HG02571 (cell line): ENCODE results near the gene SP9.

Experiments
- ATAC-seq: cut with Tn5 transposase; IDR thresholded peaks from one replicate; pipeline ENCODE4 v1.9.1; 2021; ENCODE audit warnings: mild to moderate bottlenecking, moderate library complexity; ENCODE audit not compliant: unreplicated experiment

Gene SP9

DNA sequence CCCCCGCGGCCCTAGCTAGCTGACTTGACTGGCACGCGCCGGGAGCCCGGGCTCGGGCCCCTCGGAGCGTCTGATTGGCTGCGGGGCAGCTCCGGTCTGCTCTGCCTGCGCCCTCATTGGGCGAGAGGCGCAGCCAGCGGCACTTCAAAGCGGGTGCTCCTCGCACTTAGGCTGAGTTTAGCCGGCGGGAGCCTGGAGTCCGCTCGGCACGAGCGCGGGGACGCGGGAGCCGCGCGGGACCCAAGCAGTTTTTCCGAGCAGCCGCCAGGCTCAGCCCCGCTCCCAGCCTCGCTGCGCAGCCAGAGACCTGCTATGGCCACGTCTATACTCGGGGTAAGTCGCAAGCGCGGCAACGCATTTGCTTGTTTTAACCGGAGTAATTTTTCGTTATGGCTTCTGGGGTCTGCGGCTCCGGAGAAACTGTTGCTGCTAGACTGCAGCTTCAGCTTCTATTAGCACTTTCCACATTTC lies at the start of gene SP9:
Gene SP9 (plus strand): TSS at position 174 of the 471 bp plus-strand sequence. CDS start 139 bp downstream, at position 313.
- ATAC-seq = no peak

DNA sequence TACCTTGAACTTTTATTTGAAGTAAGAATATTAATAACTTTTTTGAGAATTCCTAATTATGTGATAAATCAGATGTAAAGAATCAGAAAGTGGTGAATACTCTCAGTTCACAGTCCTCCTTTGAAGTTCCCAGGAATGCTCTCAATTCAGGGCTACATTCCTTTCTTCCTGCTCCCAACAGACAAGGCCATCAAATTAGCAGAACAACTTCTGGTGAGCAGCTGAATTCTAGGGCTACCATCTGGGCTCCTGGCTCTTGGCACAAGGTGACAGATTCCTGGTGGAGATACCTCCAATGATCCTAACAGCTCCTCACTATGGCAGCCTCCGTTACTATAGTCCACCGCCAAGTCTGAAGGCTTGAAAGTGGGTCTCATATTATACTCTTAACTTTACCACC lies 48.6 kb upstream of the SP9 start:
- no peak for ATAC-seq

DNA sequence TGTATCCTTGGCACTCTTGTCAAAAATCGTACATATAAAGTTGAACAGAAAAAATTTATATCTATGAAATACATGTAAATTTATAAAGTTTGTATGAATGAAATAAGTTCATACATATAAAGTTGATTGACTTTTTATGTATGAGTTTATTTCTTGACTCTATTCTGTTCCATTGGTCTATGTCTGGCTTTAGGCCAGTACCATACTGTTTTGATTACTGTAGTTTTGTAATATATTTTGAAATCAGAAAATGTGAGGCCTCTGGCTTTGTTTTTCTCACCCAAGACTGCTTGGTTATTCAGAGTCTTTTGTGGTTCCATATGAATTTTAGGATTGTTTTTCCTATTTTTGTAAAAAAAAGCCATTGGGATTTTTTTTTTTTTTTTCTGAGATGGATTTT lies 41.8 kb upstream of the SP9 start:
- no peak for ATAC-seq

DNA sequence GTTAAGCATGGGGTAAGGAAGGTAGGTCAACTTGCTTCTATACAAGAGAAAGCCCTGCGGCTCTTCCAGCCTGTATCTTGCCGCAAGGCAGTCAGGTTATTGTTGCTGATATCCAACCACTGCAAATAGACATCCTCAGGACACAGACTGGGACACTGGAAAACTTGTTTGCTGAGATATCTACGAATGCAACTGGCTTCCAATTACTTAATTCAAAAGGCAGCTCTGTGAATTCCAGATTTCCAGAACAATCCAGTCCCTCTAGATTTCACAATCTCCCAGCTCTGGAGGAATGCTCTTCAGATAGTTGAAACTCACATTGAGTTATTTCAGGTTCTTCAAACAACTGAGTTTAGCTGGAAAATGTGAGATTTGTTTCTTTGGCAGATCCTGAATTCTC lies 34.6 kb upstream of the SP9 start:
- ATAC-seq = no peak

DNA sequence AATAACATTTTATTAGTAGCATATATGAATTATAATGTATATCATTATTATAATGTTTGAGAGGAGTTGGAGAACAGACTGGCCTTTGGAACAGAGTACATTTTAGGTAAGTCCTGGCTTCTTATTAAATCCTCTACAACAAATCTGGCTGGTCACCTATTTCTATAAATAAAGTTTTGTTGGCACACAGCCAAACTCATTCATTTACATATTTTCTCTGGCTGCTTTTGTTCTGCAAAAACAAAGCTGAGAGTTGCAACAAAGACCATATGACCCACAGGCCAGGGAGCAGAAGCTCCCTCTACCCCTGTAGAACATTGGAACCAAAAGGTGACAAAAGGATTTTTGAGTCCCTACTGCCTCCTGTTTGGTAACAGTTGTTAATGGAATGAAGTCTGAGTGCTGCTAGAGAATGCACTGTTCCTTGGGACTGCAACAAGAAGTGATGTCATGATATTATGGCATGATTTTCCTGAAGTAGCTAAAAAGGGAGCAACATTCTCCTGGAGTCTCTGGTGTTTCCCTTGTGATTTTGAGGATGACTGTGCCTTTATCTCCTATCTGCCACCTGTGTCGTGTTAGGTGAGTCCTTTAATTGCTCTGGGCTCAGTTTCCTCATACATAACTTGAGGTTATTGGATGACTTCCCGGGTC lies 22.0 kb upstream of the SP9 start:
- no peak for ATAC-seq

DNA sequence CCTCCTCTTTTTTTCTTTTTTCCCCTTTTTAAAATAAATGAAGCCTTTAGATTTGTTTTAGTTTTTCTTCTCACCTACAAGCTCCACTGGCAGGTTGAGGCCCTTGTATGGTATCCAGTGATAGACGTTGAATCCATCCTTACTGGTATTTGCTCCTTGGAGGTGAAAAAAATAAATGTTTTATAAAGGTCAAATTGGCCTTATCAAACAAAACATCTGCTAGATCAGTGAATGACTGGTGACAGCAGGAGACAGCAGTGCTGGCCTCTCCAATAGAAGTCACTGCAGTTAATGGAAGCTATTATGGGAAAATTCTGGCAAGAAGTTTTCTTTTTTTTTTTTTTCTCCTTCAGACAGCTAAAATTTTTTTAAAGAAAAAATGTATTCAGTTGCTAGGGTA lies 12.6 kb upstream of the SP9 start:
- no peak for ATAC-seq

DNA sequence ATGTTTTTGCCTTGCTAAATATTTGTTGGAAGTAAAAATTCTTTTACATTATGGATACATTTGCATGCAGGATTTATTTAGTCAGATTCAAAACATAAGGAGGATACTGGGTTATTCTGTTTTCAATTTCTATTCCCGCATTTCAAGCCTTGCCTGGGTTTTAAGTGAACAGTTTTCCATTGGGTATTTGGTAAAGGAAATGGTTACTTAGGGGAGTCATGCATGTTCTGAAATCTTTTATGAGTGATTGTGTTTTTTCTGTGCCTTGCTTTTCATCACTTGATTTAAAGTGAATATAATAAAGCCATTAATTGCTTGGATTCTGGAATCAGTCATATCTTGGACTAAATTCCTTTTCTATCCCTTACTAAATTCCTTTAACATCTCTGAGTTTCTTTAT lies 12.0 kb upstream of the SP9 start:
- ATAC-seq = no peak

DNA sequence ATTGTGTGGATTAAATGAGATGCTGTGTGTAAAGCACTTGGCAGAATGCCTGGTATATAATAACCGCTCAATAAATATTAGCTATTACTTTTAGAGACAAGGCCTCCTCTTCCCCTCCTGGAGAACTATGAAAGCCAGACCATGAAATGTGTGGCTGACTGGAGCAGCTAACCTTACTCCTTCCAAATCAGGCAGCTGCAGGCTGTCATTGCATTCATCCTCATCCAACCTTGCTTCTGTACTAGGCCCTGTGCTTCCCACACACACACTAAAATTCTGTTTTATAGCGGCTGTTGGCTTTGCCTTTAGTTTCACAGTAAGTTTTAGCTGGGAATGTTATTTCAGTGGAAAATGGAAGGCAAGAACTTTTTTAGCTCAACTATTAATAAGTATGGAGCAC lies 10.2 kb upstream of the SP9 start:
- no peak for ATAC-seq

DNA sequence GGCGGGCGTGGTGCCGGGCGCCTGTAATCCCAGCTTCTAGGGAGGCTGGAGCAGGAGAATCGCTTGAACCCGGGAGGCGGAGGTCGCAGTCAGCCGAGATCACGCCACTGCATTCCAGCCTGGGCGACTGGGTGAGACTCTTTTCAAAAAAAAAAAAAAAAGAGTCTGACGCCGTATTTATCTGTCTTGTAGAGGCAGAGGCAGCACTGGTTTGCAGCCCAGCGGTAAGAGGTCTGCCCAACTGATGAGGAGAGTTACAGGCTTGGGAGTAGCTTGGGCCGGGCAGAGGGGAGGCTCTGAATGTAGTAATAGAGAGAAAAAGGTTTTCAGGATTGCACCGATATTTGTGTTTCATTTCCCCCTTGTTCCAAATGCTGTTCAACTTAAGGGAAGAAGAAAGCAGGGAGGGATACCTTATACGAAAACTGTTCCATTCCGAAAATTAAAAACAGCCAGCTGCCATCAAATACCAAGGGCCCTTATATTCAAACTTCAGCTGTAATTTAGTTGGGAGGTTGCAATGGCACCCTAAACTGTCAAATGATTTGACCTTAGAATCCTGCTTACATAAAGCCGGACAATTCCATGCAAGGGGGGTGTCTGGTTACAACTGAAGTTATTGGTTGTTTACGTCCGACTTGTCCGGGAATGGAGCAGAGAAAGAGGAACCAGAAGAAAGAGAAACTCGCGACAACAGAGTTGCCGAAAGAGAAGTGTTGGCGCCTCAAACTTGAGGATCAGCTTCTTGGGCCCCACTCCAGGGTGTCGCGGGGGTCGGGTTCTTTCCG lies 9.2 kb upstream of the SP9 start:
- no peak for ATAC-seq

DNA sequence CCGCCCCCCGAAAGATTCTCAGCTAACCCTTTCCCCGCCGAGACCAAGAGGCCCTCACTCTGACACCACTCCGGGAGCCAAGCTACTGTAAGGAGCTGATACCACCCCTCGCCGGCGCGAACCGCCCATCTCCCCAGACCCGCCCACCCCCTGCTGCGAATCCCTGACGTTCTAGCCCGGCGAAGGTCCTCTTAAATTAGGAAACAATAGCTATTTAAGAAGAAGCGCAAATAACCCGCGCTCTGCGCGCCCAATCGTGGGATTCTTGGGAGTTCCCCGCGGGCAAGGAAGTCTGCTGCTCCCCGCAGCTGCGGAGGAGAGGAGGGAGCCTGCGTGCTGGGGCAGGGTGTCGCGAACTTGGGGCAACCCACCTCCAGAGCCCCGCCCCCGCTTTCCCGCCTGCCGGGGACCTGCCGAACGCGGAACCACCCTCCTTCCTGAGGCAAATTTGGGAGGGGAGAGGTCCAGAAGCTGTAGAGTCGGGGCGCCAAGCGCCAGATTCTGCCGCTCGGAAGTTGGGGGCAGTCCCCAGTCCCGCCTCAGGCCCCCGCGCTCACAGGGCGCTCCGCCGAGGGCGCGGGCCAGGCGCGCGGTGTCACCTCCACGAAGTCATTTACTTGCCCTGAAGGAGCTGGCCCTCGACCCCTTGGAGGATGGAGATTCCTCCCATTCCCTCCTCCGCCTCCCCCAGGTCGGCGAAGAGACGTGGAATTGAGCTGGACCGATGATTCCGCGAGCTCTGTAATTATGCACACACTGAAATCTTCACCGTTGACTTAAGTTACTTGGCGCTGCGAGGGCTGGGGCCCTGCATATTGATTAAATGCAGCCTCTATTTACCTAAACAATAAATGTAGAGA lies 8.4 kb upstream of the SP9 start:
- ATAC-seq = no peak

DNA sequence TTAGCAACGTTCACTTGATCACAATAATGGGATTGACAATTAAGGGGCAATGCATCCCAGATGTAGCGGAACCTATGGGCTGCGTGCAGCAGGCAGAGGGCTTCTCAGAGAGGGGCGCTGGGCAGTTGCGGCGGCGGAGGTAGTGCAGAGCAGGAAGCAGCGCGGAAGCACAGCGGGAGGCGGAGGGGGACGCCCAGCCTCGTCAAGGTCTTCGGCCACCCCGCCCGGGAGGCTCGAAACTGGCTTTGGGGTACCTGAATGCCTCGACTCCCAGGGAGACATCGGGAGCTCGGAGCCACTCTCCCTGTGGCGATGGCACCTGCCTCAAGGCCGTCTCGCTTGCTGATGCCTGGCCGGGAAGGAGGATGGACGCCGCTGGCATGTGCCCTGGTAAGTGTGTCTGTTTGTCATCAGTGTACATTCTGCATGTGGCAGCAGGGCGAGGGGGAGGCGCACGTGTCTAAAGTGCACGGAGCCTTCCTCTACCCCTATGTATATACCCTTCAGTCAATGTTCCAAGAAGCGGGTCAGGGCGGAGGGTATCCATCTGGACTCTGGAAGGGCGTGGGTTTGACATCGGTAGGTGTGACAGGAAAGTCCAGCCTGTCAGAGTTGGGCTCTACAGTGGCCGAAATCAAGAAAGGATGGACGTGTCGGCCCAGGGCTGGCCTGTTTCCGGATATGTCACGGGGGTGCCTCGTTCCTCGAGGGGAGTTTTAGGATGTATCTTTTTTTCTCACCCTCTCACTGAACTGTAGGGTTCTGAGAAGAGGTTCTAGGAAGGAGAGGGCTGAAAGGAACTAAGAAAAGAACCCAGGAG lies 7.5 kb upstream of the SP9 start:
- ATAC-seq = no peak

DNA sequence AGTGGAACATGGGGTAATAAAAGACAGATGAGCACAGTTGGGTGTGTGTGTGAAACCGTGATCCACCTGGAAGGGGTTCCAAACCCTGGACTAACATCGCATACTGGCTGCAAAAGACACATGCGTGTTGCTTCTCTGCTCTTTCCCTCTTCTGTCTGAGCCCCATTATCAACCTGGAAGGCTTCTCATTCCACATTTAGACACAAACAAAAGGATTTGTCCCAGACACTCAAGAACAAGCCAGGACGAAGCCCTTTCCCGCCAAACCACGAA lies 7.0 kb upstream of the SP9 start:
- ATAC-seq = no peak

DNA sequence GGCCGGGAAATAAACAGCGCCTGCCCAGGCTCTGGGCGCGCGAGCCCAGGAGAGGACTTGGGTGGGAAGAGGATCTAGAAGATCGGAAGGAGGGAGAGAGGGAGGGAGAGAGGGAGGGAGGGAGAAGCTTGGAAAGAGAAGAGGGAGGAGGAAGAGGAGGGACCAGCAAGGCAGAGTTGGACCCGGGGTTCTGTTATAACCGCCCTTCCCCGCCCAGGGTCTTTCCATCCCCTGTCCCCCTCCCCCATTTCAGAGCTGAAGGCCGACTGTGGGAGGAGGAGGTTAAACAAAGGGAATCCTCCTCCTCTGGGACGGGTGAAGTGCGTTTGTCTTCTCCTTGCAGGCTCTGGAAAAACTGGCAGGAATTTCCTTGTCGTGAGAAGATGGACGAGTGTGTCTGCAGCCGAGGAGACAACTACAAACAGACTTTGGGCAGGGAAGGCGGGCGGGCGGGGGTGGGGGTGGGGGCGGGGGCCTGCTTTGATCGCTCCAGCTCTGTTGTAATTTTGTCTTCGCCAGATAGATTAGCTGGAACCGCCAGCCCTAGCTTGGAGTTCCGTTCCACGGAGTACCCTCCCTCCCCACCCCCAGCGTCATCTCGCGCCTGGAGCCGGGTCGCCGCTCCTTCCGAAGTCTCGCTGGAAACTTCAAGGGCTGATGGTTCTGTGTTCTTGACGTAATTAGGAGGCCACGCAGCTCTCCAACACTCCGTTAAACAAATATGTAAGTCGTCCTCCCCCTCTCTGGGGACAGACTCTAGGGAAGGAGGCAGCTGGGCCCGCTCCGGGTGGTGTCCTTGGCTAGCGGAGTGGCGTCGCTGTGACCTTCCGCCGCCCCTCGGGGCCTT lies 6.4 kb upstream of the SP9 start:
- no peak for ATAC-seq

DNA sequence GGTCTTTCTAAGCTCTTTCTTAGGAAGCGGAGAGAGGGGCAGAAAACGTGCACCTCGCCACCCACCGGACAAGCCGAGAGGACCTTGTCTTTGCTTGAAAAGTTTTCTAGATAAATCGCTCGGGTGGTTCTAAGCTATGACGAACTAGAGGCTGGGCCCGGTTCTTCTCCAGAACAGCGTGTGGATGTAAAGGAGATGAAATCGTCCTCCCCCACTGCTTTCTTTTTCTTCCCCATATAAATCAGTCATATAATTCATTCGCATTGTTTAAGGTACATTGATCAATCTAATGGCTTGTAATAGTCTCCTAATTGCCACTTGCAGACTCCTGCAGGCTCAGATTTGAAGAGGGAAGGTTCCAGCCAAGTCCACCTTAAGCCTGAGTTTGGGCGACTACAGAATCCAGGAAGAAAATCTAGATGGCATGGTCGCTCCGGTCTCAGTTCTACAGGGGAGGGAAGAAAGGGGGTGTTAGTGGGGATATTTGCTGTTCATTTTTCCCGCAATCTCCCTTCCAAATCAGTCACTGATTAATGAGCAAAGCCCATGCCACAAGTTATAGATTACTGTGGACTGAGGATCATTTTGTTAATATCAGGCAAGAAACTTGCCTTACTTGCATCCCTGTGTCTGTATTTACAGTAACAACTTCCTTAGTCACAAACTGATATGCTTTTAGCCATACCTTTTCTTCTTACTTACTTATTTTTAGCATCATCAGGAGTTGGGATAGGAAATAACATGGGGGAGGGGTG lies 5.6 kb upstream of the SP9 start:
- no peak for ATAC-seq

DNA sequence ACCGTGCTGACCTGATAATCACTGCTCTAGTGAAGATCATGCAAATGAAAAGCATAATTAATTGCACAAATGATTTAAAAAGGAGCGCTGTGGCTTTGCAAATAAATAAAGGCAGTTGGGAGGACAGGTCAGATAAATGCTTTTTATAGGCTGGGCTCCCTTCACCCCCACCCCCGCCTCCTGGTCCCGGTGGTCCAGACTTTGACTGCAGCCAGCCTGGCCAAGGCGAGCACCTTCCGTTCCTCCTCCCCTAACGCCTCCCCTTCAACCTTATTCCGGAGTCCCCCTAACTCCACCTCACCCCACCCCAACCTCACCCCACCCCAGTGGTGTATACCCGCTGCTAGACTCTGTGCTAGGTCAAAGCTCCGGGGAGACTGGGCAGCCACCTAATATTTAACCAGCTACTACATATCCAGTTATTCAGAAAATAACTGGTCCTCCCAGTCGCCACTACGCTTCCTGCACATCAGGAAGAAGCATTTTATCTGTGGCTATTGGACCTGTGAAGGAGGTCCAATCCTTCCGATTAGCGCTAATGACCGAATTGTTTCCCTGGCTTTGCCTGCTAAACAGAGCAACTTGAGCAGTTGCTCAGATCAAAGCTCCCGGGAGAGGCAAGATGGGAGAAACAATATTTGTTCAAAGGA lies 3.7 kb upstream of the SP9 start:
- no peak for ATAC-seq

DNA sequence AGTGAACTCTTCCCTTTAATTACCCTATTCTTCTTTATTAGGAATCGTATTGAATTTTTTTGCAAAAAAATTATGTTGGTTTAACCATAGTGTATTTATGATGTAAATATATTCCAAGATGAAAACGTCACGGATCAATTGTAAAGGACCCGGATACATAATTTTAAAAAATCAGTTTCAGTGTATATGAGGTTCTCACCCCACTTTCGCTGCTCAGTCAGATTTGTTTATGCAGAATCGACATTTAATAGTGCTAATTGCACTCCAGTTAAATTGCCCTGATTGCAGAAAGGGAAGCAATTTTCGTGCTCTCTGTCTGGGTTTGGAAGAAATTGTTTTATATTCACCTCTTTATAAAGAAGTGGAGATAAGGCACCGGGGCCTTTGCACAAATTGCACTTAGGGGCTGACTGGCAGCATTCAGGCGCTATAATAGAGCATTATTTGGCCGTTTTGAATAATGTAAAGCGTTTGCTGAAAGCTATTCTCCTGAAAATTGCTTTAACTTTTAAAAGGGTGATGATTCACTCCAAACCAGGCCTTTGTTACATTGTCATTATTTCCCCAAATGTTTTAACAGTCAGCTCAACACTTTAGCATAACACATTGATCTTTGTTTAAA lies 3.0 kb upstream of the SP9 start:
- ATAC-seq = no peak

DNA sequence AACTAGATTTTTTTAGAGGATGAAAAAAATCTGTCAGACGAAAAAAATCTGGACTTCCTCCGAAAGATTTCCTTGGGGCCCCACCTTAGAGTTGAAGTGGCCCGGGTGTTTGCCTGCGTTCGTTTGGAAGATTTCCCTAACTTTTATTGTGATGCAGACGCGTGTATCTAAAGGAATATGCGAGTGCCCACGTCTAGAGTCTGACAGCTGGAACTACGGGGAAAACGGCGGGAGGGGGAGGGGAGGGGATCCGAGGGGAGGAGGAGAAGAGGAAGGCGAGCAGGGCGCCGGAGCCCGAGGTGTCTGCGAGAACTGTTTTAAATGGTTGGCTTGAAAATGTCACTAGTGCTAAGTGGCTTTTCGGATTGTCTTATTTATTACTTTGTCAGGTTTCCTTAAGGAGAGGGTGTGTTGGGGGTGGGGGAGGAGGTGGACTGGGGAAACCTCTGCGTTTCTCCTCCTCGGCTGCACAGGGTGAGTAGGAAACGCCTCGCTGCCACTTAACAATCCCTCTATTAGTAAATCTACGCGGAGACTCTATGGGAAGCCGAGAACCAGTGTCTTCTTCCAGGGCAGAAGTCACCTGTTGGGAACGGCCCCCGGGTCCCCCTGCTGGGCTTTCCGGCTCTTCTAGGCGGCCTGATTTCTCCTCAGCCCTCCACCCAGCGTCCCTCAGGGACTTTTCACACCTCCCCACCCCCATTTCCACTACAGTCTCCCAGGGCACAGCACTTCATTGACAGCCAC lies 2.4 kb upstream of the SP9 start:
- ATAC-seq = no peak

DNA sequence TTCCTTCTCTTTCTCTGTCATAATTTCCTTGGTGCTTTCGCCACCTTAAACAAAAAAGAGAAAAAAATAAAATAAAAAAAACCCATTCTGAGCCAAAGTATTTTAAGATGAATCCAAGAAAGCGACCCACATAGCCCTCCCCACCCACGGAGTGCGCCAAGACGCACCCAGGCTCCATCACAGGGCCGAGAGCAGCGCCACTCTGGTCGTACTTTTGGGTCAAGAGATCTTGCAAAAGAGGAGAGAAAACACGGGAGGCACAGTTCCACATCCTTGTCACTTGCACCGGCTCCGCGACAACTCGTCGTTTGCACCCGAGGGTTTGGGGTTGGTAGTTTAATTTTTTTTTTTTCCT lies 1.8 kb upstream of the SP9 start:
- no peak for ATAC-seq
